WTC11 (cell line): ENCODE results near the gene RAI1.

Experiments
- CTCF ChIP-seq: fragments of 200-600 bp; IDR thresholded peaks from 2 replicates; pipeline ENCODE4 v1.8.0; 2022; ENCODE audit warnings: antibody characterized with exemption
- E2F4 ChIP-seq: sonication (generic); formaldehyde crosslinking; IDR thresholded peaks from 2 replicates; pipeline ENCODE4 v1.8.1; 2022; ENCODE audit warnings: low read depth, mild to moderate bottlenecking, moderate library complexity, missing genetic modification reagents, borderline replicate concordance
- FOXJ3 ChIP-seq: sonication (generic); formaldehyde crosslinking; IDR thresholded peaks from 2 replicates; pipeline ENCODE4 v1.9.0; 2021; ENCODE audit warnings: missing genetic modification reagents, mild to moderate bottlenecking, borderline replicate concordance
- GABPB1 ChIP-seq: sonication (generic); formaldehyde crosslinking; IDR thresholded peaks from 2 replicates; pipeline ENCODE4 v1.8.1; 2023; ENCODE audit warnings: mild to moderate bottlenecking, missing genetic modification reagents
- RELA ChIP-seq: sonication (generic); formaldehyde crosslinking; IDR thresholded peaks from 2 replicates; pipeline ENCODE4 v1.8.1; 2022; ENCODE audit warnings: missing genetic modification reagents, mild to moderate bottlenecking, borderline replicate concordance
- USF1 ChIP-seq: sonication (generic); formaldehyde crosslinking; IDR thresholded peaks from 2 replicates; pipeline ENCODE4 v1.8.0; 2022; ENCODE audit warnings: mild to moderate bottlenecking, missing genetic modification reagents
- ZNF121 ChIP-seq: sonication (generic); formaldehyde crosslinking; IDR thresholded peaks from 2 replicates; pipeline ENCODE4 v1.8.0; 2023; ENCODE audit warnings: missing genetic modification reagents

GRCh38 chr17:17636272-17636885 lies 44.9 kb upstream of the RAI1 start:
- TF ChIP-seq FOXJ3 (CRISPR knock-in tag): no peak
- TF ChIP-seq CTCF: no peak
- TF ChIP-seq GABPB1: no peak
- no peak for TF ChIP-seq E2F4 (CRISPR knock-in tag)
- no peak for TF ChIP-seq USF1
- no peak for TF ChIP-seq ZNF121 (CRISPR knock-in tag)
- TF ChIP-seq RELA (CRISPR knock-in tag): no peak
